ENCODE measurements around the gene EMP3.

Gene EMP3

DNA sequence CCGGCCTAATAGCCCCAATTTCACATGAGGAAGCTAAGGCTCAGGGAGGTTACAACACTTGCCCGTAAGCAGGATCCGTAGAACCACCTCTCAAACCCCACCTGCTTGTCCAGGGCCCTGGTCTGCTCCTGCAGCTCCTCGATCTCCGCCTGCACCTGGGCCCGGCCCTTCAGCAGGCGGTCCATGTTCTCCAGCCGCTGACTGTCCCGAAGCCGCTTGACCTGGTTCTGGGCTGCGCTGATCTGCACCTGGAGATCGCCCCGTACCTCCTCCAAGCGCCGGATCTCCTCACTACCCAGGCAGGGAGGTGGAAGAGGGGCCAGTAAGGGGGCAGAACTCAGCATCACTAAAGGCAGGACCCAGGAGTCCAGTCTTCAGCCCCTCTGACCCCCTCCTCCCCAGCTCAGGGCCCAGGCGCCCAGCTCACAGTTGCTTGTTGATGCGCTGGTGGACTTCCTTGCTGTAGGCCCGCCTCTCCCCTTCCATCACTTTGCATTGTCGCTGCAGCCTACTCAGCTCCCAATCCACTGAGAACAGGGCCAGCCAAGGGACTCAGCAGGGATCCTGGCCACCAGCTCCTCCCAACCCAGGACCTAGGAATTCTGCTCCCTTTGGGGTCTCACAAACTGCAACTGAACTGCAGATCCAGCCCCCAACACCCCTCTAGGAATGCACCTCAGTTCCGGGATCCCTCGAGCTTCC, 6.9 kb upstream of the EMP3 start:
- DNase-seq (ENCODE audit: low spot score): no peak

DNA sequence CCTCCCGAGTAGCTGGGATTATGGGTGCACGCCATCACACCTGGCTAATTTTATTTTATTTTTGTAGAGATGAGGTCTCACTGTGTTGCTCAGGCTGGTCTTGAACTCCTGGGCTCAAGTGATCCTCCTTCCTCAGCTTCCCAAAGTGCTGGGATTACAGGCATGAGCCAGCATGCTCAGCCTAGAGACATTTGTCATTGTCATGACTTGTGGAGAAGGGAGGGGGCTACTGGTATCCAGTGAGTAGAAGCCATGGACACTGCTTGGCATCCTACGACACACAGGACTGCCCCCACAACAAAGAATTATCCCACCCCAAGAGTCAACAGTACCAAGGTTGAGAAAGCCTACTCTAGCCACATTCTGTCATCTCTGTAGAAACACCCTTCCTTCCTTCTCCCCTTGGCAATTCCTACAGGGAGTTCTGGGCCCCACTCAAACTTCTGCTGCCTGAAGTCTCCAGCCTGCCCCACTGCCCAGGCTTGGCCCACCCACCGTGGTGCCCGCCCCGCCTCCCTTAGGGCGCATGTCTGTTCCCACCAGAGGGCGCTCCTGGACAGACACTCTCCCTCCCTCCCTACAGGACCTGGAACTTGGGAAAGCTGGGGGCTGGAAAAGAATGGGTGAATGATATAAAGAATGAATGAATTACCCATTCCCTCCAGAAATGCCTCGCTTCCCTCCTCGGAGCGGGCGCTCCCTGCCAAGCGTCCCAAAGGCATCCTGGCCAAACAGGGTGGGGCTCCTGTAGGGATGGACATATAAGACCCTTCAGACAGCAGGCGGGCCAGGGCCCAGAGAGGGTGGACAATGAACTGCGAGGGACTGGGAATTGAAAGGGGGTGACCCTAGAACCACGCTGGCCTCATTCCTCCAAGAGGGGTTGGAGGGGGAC, 5.5 kb upstream of the EMP3 start:
- DNase-seq (ENCODE audit: low spot score): peak; percentile 75

DNA sequence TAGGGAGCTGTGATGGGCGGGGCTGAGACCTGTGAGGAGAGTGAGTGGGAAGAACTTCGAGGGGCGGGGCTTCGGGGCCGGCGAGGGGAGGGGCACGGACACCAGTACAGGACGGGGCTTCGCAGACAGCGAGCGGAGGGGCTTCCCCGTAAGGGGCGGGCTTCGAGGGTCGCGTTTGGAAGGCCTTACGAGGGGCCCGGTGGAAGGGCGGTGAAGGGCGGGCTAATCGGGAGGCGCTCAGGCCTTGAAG, 4.1 kb upstream of the EMP3 start:
- peak; percentile 77 for DNase-seq (ENCODE audit: low spot score)

DNA sequence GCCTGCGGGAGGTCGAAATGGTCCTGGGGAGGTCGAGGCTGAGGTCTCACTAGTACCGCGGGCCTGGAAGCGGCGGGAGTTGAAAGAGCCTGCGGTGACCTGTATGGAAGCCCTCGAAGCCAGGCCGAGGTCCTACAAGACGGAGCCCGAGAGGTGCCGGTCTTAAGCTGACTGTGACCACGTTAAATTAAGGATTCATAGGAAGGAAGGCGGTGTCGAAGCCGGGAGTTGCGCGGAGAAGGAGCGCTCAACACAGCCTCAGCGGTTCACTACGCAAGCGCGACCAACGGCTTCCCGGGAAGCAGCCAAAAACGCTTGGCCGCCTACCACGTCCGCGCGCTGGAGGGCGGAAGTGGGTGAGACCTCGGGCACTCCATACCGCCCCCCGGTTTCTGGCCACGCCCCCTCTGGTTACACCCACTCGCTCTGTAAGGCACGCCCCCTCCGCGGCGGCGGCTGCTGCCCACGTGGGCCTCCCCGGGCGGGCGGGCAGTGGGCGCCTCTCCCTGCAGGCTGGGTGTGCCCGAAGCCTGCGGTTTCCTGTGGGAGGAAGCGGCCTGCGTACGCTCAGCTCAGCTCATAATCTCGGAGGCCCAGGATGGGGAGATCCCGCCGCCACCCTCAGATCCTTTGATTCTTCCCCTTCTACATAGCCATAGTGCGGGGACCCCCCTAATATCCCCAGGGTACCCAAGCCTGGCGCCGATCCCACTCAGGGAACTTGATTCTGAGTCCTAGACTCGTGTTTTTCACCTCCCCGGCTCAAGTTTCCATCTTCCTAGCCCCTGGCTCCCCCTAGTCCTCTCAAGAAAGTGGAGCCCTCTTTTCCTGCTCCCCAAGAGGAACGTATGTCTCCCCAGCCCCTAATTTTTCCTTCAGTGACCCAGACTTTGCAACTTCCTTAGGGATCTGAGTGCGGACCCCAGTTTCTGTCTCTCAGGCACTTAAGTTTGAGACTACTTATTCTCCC, 3.4 kb upstream of the EMP3 start:
- DNase-seq (ENCODE audit: low spot score): peak; percentile 99

DNA sequence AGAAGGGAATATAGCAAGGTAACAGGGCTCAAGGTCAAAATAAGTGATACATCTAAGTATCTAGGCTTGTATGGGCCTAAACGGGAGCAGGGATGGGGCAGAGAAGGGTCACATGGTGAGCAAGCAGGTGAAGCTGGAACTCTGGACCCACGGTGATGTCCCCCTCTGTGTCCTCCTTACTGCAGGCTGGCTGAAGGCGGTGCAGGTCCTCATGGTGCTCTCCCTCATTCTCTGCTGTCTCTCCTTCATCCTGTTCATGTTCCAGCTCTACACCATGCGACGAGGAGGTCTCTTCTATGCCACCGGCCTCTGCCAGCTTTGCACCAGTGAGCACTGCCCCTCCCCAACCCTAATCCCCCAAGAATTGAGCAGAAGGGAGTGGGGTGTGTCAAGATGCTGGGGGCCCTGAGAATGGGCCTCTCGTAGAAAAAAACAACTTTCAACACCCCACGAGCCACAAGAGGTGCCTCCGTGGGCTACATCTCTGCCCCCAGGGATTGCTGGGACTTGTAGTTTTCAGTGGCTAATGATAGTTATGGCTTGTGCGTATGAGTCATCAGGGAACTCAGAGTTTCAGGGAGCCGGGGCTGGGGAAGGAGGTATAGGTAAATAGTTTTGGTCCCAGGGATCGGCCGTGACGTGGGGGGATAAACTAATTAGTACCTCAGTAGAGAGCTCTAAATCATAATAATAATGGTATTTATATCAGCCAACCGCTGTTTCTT, 4.0 kb downstream of the EMP3 start:
- DNase-seq (ENCODE audit: low spot score): peak; percentile 57

DNA sequence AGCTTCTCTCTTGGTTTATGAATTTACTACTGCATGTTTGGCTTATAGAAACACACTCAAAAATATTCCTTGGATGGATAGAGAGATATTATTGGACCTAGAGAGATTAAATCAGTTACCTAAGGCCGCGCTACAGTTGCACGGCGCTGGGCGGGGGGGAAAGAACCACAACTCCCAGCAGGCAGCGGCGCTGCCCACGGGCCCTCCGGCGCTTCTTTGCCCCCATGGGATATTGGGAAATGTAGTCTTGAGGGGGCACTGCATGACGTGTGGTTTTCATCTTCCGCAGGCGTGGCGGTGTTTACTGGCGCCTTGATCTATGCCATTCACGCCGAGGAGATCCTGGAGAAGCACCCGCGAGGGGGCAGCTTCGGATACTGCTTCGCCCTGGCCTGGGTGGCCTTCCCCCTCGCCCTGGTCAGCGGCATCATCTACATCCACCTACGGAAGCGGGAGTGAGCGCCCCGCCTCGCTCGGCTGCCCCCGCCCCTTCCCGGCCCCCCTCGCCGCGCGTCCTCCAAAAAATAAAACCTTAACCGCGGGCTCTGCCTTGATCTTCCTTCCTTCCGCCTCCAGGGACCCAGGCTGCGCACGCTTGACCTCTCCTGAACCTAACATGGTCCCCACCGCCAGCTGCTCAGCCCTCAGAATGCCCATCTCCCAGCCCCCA, 4.8 kb downstream of the EMP3 start:
- DNase-seq (ENCODE audit: low spot score): no peak

DNA sequence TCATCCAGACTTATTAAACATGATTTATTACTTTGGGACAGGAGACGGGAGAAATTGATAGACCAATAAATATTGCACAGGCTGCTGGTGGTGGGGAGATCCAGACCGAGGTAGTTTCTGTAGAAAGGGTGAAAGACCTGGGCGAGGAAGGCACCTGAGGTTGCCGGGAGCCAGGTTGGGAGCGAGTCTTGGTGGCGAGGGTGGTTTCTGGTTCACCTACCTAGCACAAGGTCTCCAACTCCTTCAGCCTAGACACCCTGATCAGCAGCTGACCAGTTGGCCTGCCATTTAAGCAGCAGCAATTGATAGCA, 7.0 kb downstream of the EMP3 start:
- DNase-seq (ENCODE audit: low spot score): no peak

DNA sequence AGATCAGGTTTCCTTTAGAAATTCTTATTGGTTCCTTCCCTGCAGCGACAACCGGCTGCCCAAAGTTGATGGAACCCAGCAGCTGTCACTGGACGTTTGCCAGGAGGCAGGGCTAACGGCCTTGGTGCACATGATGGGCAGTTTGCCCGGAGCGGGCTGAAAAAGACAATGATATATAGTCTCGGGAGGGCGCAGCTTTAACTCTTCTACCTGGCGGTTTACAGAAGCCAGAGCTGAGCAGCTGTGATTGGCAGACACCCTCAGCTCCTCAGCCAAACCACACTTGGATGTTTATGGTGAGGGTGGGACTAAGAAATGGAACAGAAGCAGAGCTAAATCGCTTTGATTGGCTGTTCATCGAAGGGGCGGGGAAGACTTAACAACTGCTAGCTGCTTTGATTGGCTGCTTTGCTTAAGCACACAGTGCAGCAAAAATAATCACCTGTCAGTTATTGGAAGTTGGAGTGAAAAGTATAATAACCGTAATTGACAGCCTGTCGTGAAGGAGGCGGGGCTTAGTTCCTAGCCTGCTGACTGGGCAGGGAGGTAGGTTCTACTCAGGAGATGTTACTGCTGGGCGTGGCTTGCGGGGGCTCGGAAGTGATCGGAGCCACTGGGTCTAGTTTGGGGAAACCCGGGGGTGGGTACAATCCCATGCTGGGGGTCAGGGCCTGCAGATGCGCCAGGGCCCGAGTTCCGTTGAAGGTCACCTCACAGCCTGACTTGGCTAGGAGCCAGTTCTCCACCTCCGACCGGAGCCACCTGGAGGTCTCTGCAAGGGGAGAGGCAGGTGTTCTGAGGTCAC, 7.5 kb downstream of the EMP3 start:
- DNase-seq (ENCODE audit: low spot score): peak; percentile 93

DNA sequence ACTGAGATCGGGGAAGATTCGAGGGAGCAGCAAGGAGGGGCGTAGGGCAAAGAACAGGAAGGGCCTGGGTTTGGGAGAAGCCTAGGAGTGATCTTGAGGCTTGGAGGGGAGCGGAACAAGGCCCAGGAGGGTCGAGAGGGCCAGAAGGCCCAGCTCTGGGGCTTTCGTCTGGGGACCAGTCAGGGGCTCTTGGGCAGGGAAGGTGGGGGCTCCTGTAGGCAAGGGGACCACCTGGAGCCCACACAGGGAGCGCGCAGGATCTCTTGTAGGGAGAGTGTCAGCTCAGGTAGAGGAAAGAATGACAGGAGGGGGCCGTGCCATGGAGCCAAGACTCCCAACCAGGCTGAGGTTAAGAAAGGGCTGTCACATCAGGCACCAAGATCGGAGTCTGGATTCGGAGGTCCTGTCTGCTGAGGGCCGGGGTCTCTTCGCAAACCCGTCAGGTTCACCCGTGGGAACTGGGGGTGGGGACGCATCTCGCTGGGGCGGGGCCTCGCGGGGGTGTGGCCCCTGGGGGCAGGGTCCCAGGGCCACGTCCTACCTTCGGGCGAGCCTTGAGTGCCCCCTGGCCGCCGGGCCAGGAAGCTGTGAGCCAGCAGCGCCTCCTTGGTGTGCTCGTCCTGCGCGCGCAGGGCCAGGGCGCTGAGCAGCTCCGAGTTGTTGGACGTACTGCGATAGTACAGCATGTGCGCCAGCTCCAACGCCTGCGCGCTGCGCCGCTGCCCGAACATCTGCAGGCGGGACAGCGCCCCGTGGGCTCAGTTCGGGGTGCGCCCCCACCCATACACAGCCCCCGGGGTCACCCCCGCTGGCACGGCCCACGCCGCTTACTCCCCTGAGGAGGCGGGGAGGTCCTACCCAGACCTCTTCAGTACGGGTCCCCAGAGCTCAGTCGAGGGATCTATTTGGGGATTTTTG, 8.4 kb downstream of the EMP3 start:
- peak; percentile 97 for DNase-seq (ENCODE audit: low spot score)

DNA sequence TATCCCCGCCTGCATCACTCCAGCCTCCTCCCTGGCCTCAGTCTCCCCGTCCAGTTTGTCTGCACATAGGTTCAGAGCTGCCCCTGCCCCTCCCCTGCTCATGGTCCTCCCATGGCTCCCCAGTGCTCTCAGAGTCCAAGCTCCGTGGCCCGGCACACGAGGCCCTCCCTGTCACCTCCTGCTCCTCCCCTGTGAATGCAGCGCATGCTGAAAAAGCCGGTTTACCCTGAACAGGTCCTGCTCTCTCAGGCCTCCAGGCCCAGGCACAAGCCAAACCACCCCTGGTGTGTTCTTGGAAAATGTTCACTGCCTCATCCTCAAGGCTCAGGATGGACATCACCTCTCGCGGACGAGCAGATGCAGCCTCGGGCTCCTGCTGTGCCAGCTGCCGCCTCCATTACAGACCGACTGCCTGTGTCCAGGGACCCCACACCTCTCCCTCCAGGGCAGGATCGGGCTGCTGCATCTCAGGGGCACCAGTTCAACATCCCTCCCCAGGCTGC, 13.0 kb downstream of the EMP3 start:
- DNase-seq (ENCODE audit: low spot score): no peak

DNA sequence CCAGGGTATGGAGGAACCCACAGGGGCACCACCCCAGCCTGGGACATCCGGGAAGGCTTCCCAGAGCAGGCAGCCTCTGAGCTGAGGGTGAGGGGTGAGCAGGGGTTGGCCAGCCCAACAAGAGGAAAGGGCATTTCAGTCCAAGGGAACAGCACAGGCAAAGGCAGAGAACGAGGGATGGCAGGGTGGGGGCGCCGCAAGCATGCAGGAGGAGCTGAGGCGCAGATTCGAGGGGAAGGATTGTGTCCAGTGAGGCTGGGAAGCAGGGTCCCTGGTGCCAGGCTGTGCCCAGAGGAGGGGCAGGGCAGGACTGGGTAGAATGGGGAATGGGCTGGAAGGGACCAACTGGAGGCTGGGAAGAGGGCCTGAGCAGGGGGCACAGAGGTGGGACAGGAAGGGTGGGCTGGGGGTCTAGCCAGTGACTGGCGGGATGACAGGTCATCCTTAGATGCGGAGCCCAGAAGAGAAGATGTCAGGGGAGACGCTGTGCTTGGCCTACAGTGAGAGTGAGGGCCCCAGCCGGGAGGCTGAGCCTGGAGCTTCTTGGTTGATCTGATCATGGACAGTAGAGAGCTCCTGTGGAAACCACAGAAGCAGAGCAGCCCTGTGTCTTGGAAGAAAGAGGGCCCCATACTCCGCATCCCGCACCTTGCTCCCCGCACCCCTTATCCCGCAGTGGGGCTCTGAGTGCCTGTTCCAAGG, 13.6 kb downstream of the EMP3 start:
- DNase-seq (ENCODE audit: low spot score): no peak

DNA sequence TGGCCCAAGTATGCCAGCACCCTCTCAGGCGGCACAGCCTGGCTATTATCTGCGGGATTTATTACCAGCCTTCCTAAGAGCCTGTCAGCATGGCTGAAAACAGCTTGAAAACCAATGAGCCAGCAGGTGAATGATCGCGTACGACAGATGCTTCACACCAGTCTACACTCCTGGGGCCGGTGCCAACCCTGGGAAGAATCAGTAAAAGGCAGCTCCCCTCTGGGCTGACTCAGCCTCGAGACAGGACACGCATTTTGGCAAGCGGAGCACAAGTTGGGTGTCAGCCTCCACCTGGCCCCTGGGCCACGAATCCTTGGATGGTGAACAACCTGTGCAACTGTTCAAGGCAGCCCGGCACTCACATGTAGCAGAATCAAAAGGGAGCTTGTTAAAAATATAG, 15.6 kb downstream of the EMP3 start:
- no peak for DNase-seq (ENCODE audit: low spot score)

DNA sequence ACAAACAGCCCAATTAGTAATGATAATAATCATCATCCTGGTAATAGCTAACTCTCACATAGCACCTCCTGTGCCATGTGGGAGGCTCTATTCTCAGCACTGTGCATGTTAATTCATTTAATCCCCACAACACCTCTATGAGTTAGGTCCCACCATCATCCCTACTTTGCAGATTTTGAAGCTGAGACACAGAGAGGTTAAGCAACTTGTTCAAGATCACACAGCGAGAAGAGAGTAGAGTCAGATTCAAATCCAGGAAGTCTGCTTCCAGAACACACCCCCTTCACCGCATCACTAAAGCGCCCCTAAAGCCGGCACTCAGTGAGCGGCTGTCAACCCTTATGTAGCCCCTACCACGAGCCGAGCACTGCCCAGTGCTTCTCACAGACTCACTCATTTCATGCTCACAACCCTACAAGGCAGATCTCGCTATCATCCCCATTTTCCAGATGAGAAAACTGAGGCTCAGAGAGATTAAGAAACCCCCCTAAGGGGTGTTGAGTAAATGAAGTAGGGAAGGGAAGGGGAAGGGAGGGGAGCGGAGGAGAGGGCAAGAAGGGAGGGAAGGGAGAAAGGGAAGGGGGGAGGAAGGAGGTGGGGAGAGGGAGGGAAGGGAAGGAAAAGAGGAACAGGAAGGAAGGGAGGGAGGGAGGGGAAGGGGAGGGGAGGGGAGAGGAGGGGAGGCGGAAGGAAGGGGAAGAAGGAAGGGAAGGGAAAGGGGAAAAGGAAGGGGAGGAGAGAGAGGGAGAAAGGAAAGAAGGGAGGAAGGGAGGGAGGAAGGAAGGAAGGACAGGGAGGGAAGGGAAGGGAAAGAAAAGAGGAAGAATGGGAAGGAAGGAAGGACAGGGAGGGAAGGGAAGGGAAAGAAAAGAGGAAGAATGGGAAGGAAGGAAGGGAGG, 16.4 kb downstream of the EMP3 start:
- no peak for DNase-seq (ENCODE audit: low spot score)

DNA sequence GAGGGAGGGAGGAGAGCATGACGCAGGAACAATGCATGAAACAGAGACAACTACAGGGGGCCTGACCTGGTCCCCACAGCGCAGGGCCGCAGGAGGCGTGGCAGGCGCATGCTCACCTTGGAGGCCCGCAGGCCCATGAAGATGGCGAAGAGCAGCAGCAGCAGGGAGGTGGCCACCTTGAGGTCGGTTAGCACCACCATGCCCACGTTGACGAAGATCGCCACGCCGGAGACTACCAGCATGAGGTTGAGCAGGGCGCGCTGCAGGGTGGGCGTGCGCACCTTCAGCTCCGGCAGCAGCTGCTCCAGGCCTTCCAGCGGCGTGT, 17.0 kb downstream of the EMP3 start:
- DNase-seq (ENCODE audit: low spot score): no peak

DNA sequence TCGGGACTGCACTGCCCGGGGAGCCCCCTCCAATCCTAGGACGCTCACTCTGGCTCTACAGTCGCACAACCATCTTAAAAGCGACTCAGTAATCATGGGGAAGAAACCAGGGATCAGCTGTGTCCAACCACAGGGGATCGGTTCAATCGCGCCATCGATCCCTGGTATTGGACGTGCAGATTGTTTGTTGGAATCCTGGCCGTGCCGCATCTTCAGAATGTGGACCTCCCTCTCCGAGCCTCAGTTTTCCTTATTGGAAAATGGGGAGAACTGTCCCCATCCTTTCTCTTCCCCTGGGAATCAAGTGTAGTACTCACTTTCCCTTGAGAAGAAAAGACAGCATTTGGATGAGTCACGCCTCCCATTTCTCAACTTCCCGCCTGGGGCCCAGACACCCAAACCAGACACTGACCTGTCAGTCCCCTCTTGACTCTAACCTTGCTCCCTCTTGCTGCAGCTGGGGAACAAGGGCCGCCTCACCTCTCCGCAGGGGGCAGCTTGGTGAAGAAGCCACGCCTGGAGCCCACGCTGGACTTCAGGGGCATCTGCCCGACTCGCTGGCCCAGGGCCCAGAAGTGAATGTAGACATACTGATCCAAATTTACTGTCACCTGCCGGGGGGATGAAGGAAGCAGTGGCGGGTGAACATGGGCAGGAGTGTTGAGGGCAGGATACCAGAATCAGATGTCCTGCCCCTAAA, 17.6 kb downstream of the EMP3 start:
- DNase-seq (ENCODE audit: low spot score): peak; percentile 30

DNA sequence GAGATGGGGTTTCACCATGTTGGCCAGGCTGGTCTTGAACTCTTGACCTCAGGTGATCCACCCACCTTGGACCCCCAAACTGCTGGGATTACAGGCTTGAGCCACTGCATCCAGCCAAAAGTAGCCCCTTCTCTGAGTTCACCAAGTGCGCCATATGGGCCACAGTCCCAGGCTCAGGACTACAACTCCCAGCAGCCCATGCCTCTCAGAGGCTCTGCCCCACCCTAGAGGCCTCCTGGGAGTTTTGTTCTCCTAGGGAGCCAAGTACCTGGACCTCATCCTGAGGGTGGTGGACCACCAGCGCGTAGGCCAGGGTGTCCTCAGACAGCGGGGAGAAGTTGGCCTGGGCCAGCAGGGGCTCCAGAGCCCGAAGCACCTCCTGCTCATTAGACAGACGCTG, 19.5 kb downstream of the EMP3 start:
- DNase-seq (ENCODE audit: low spot score): no peak

DNA sequence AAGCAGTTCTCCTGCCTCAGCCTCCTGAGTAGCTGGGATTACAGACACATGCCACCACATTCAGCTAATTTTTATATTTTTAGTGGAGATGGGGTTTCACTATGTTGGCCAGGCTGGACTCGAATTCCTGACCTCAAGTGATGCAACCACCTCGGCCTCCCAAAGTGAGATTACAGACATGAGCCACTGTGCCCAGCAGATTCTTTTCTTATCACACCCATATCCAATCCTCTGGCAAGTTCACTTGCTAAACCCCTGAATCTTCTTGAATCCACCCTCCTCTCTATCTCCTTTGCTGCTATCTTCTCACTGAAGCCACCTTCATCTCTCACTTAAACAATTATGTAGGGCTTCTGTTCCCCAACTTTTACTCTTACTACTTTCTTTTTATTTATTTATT, 20.8 kb downstream of the EMP3 start:
- DNase-seq (ENCODE audit: low spot score): no peak

All from AG08396 (cell line).